B cell (primary cell): ENCODE data around the gene COG7. TPM values are rescaled to one million over a fixed set of nuclear protein-coding genes. Genes with fewer than 3 reads are reported as not detected.

Experiments used
- ATAC-seq: fragments of 200-7000 bp; cut with Tn5 transposase; one replicate; pipeline ENCODE4 v1.10.0; 2021; ENCODE audit warnings: low read depth, mild to moderate bottlenecking, moderate number of reproducible peaks, moderate library complexity
- CTCF ChIA-PET: fragments of 350-600 bp; sonication (Branson Sonifier 250); formaldehyde crosslinking; loops from one replicate; lab custom pipeline; 2021; ENCODE audit warnings: antibody characterized with exemption, inconsistent platforms; lab: Charles Lee
- POLR2A ChIA-PET: fragments of 350-600 bp; sonication (Branson Sonifier 250); formaldehyde crosslinking; loops from one replicate; lab custom pipeline; 2021; ENCODE audit warnings: antibody characterized with exemption; lab: Charles Lee
- DNase-seq: peaks from one replicate; pipeline ENCODE4 v3.0.0; 2013
- H2AFZ ChIP-seq: 2 replicates; pipeline ENCODE4 v1.6.1; 2012; ENCODE audit warnings: mild to moderate bottlenecking, low read depth, low read length; ENCODE audit not compliant: insufficient read depth, poor library complexity, severe bottlenecking
- H3K27ac ChIP-seq, 2 donors: 1 replicate in 1 of 2; 2 replicates in 1 of 2; pipeline ENCODE4 v1.5.1; 2012 to 2013; ENCODE audit warnings: low read length in 2 of 2, mild to moderate bottlenecking in 2 of 2, moderate library complexity in 1 of 2
- H3K27me3 ChIP-seq, 4 experiments: fragments of 200-600 bp in 1 of 4; sonication (generic) in 1 of 4; replicated peaks in 1 of 4; 1 replicate in 2 of 4; 2 replicates in 2 of 4; pipeline versions ENCODE4 v1.6.1 to v1.7.0; 2013 to 2016; ENCODE audit warnings: low read length in 3 of 4, mild to moderate bottlenecking in 2 of 4, mixed read lengths in 1 of 4, moderate library complexity in 1 of 4; ENCODE audit not compliant: insufficient read depth in 4 of 4, control insufficient read depth in 3 of 4; ENCODE audit errors: control extremely low read depth in 1 of 4
- H3K36me3 ChIP-seq, 2 experiments: replicated peaks in 1 of 2; 1 replicate in 1 of 2; 2 replicates in 1 of 2; pipeline versions ENCODE4 v1.6.1 to v1.7.1; 2013; ENCODE audit warnings: low read length in 1 of 2; ENCODE audit not compliant: insufficient read depth in 2 of 2, control insufficient read depth in 1 of 2; ENCODE audit errors: control extremely low read depth in 1 of 2, extremely low read depth in 1 of 2
- H3K4me1 ChIP-seq, 2 donors: fragments of 200-600 bp in 1 of 2; sonication (generic) in 1 of 2; 1 replicate in 1 of 2; 2 replicates in 1 of 2; pipeline versions ENCODE4 v1.5.1 to v1.6.1; 2013 to 2017; ENCODE audit warnings: low read length in 2 of 2; ENCODE audit not compliant: control insufficient read depth in 2 of 2, insufficient read depth in 2 of 2
- H3K4me2 ChIP-seq: replicated peaks from 2 replicates; pipeline ENCODE3; 2012; ENCODE audit warnings: mild to moderate bottlenecking, low read depth, low read length; ENCODE audit not compliant: poor library complexity, severe bottlenecking
- H3K4me3 ChIP-seq, 5 experiments: fragments of 200-600 bp in 1 of 5; sonication (generic) in 1 of 5; 1 replicate in 3 of 5; 2 replicates in 2 of 5; pipeline versions ENCODE4 v1.5.1 to v1.7.0; 2011 to 2016; ENCODE audit warnings: low read length in 4 of 5, mild to moderate bottlenecking in 4 of 5, low read depth in 2 of 5, control low read depth in 1 of 5, moderate library complexity in 1 of 5; ENCODE audit not compliant: insufficient read depth in 1 of 5; ENCODE audit errors: control extremely low read depth in 1 of 5, extremely low read depth in 1 of 5
- H3K79me2 ChIP-seq: fragments of 200-600 bp; sonication (generic); one replicate; pipeline ENCODE4 v1.6.0; 2016; ENCODE audit warnings: low read length; ENCODE audit not compliant: control insufficient read depth, insufficient read depth
- H3K9ac ChIP-seq: fragments of 200-600 bp; sonication (generic); 2 replicates; pipeline ENCODE4 v1.6.1; 2017; ENCODE audit warnings: mild to moderate bottlenecking, low read length, moderate library complexity
- H3K9me3 ChIP-seq, 3 donors: one replicate each; pipeline versions ENCODE4 v1.6.1 to v1.7.1; 2013; ENCODE audit warnings: low read length in 2 of 3; ENCODE audit not compliant: control insufficient read depth in 2 of 3, insufficient read depth in 1 of 3; ENCODE audit errors: control extremely low read depth in 1 of 3
- H4K20me1 ChIP-seq: 2 replicates; pipeline ENCODE4 v1.6.0; 2012; ENCODE audit warnings: mild to moderate bottlenecking, low read length; ENCODE audit not compliant: insufficient read depth, control insufficient read depth, poor library complexity, severe bottlenecking
- H3K27ac Mint-ChIP-seq: one replicate; pipeline ENCODE4 v1.8.0; 2021; ENCODE audit warnings: mixed read lengths
- H3K27me3 Mint-ChIP-seq: one replicate; pipeline ENCODE4 v1.8.0; 2021; ENCODE audit warnings: mixed read lengths
- H3K4me1 Mint-ChIP-seq: one replicate; pipeline ENCODE4 v1.8.0; 2021; ENCODE audit warnings: mixed read lengths
- H3K4me3 Mint-ChIP-seq: one replicate; pipeline ENCODE4 v1.8.0; 2021; ENCODE audit warnings: mixed read lengths
- H3K9me3 Mint-ChIP-seq: one replicate; pipeline ENCODE4 v1.8.0; 2022; ENCODE audit warnings: mixed read lengths; ENCODE audit not compliant: insufficient read depth
- EZH2 ChIP-seq: IDR thresholded peaks from 2 replicates; pipeline ENCODE4 v1.6.1; 2012; ENCODE audit warnings: borderline replicate concordance, low read depth, mild to moderate bottlenecking, moderate library complexity, low read length; ENCODE audit not compliant: insufficient read depth, poor library complexity, severe bottlenecking
- WGBS: methylation state at CpG from one replicate; pipeline ENCODE4 v1.1.5; 2013; ENCODE audit warnings: missing lambda C conversion rate; ENCODE audit not compliant: insufficient coverage; 5-methylcytosine and 5-hydroxymethylcytosine counted together
- intact Hi-C: fragments of 100-400 bp; cut with micrococcal nuclease; formaldehyde crosslinking; loops from one replicate; pipeline ENCODE4 v1.10.0; 2022
- polyA plus RNA-seq: library from polyadenylated mRNA; depleted of rRNA; stranded (reverse); fragments of >200 nt; gene quantifications from 2 replicates; pipeline ENCODE4 v1.2.3, GENCODE V29; 2012
- total RNA-seq, 2 donors: library from RNA; stranded (reverse); fragments of 120-200 nt in 1 of 2; gene quantifications; 1 replicate in 1 of 2; 2 replicates in 1 of 2; pipeline versions ENCODE4 v1.2.3 to v1.2.4, GENCODE V29; 2013 to 2022
- TF ChIP-seq, protein P1 (sequence below): fragments of 200-600 bp; IDR thresholded peaks from one replicate; pipeline ENCODE4 v1.8.0; 2022; ENCODE audit warnings: antibody characterized with exemption, mild to moderate bottlenecking

COG7 gene
- total and polyA plus RNA-seq, 2 donors (not counting 1 experiment from before 2014, with no cell fraction given): 21.3 to 37.8 TPM

DNA sequence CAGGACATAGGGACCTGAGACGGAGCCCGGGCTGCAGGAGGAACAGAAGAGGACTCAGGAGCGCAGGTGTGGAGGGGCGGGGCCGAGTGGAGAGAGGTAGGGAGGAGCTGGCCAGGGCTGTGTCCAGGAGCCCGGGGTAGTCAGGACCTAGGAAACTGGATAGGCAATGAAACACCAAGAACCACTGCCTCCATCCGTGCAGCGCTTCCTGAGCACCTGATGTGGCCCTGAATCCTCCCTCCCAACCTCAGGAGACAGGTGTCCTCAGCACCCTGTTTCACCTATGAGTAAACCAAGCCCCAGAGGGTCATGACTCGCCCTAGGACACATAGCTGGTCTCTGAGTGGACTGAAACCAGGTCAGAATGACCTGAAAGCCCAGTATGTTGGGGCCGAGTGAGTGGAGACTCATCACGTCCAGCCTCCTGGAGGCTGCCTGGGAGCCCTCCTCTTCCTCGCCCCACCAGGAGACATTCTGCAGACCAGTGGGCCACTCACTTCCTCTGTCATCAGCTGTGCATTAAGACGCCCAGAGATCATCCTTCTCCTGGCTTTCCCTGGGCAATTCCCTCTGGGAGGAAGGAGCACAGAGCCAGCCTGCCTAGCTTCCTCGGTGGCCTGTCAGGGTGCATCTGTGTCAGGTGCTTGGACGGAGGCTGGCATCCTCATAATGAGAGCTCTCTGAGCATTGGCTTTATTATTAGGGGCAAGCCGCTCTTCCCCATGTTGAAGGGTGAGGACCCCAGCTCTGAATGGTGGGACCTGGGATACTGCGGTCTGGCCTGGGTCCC is 78.1 kb downstream of the COG7 start:
- Histone ChIP-seq H3K27me3 (no peaks in the 10 kb centered on the region), H4K20me1 (no peaks in the 10 kb centered on the region), H3K27ac (no peak overlapping the region), H3K79me2 (no peaks in the 10 kb centered on the region), H3K36me3 (no peaks in the 10 kb centered on the region), H2AFZ (no peak overlapping the region), H3K9ac (no peak overlapping the region), H3K4me3 (no peak overlapping the region), H3K4me2 (no peak overlapping the region), H3K9me3 (no peaks in the 10 kb centered on the region), H3K4me1 (no peaks in the 10 kb centered on the region)
- H3K4me3 Mint-ChIP-seq: no peak overlapping the region
- H3K27ac Mint-ChIP-seq: no peak overlapping the region
- no peaks in the 10 kb centered on the region for H3K4me1 Mint-ChIP-seq
- TF ChIP-seq, protein P1, sequence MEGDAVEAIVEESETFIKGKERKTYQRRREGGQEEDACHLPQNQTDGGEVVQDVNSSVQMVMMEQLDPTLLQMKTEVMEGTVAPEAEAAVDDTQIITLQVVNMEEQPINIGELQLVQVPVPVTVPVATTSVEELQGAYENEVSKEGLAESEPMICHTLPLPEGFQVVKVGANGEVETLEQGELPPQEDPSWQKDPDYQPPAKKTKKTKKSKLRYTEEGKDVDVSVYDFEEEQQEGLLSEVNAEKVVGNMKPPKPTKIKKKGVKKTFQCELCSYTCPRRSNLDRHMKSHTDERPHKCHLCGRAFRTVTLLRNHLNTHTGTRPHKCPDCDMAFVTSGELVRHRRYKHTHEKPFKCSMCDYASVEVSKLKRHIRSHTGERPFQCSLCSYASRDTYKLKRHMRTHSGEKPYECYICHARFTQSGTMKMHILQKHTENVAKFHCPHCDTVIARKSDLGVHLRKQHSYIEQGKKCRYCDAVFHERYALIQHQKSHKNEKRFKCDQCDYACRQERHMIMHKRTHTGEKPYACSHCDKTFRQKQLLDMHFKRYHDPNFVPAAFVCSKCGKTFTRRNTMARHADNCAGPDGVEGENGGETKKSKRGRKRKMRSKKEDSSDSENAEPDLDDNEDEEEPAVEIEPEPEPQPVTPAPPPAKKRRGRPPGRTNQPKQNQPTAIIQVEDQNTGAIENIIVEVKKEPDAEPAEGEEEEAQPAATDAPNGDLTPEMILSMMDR: no peak
- ATAC-seq (no peak), DNase-seq (no peak)
- intact Hi-C loops: no loop called here
- POLR2A ChIA-PET: no interaction called here
- WGBS: 77% methylated on average over 17 of the region's 17 CpGs
- CTCF ChIA-PET: no interaction called here
- peaks cover 20% of the 10 kb centered on the region for H3K27me3 Mint-ChIP-seq
- H3K9me3 Mint-ChIP-seq: no peaks in the 10 kb centered on the region

DNA sequence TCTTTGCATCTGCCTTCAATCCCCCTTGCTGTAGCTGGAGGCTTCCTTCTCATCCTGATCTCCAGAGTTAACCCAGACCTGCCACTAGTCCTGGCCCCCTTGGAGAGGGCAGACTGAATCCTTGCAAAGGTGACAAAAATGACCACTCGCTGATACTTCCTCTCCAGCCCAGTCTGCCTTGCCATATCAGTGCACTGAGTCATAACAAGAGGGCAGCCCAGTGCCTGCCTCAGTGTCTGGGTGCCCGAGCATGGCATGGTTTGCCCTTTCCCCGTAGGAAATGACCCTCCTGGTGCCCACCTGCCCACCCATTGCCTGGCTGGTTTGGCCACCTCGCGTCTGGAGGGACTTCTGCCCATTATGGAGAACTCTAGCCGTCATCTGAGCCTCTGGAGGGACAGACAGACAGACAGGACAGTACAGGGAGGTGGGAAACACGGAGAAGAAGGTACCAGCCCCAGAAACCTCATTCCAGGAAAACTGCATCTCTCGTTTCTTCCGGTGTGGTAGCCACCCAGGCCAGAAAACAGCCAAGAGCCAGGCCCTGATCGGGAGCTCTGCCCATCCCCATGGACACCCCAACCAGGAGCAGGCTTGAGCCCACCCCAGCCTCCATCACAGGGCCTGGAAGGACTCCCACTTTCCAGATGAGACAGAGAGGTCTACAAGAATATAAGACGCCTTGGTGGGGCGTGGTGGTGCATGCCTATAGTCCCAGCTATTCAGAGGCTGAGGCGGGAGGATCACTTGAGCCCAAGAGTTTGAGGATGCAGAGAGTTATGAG is 79.4 kb downstream of the COG7 start:
- intact Hi-C loops: no loop called here
- H3K4me3 ChIP-seq: no peak overlapping the region
- H3K27me3 ChIP-seq: no peaks in the 10 kb centered on the region
- TF ChIP-seq, protein P1: no peak
- no peak for TF ChIP-seq EZH2
- Mint-ChIP-seq H3K4me1 (no peaks in the 10 kb centered on the region), H3K9me3 (no peaks in the 10 kb centered on the region), H3K27ac (no peak overlapping the region), H3K4me3 (no peak overlapping the region), H3K27me3 (peaks cover 11% of the 10 kb centered on the region)
- DNase-seq (no peak), ATAC-seq (no peak)
- WGBS: 81% methylated on average over 13 of the region's 13 CpGs
- no peak overlapping the region for H3K27ac ChIP-seq
- no peak overlapping the region for H2AFZ ChIP-seq
- H4K20me1 ChIP-seq: no peaks in the 10 kb centered on the region
- no peaks in the 10 kb centered on the region for H3K79me2 ChIP-seq
- no peak overlapping the region for H3K9ac ChIP-seq
- no peaks in the 10 kb centered on the region for H3K36me3 ChIP-seq
- ChIA-PET POLR2A (no interaction called here), CTCF (no interaction called here)
- H3K9me3 ChIP-seq: no peaks in the 10 kb centered on the region
- H3K4me2 ChIP-seq: no peak overlapping the region
- no peaks in the 10 kb centered on the region for H3K4me1 ChIP-seq
